Activated B cell treated with CpG ODN at 0.5 μM for 24 hours (primary cell): ENCODE data around the gene HS1BP3. TPM values are rescaled to one million over a fixed set of nuclear protein-coding genes. Genes with fewer than 3 reads are reported as not detected.

ENCODE experiments used
- ATAC-seq: fragments of 200-7000 bp; cut with Tn5 transposase; one replicate; pipeline ENCODE4 v1.10.0; 2021; ENCODE audit warnings: low read depth, mild to moderate bottlenecking, moderate library complexity
- CTCF ChIA-PET: fragments of 350-600 bp; sonication (Branson Sonifier 250); formaldehyde crosslinking; loops from one replicate; lab custom pipeline; 2021; ENCODE audit warnings: antibody characterized with exemption; lab: Charles Lee
- POLR2A ChIA-PET: fragments of 350-600 bp; sonication (Branson Sonifier 250); formaldehyde crosslinking; loops from one replicate; lab custom pipeline; 2021; ENCODE audit warnings: antibody characterized with exemption; lab: Charles Lee
- DNase-seq: peaks from one replicate; pipeline ENCODE4 v3.0.0; 2022
- H3K27ac Mint-ChIP-seq: one replicate; pipeline ENCODE4 v1.8.0; 2020; ENCODE audit warnings: mixed read lengths
- H3K27me3 Mint-ChIP-seq: one replicate; pipeline ENCODE4 v1.8.0; 2021; ENCODE audit warnings: mixed read lengths
- H3K36me3 Mint-ChIP-seq: one replicate; pipeline ENCODE4 v1.8.0; 2021; ENCODE audit warnings: low read depth, mixed read lengths
- H3K4me1 Mint-ChIP-seq: one replicate; pipeline ENCODE4 v1.8.0; 2021; ENCODE audit warnings: mixed read lengths
- H3K4me3 Mint-ChIP-seq: one replicate; pipeline ENCODE4 v1.8.0; 2020; ENCODE audit warnings: mild to moderate bottlenecking, mixed read lengths
- H3K9me3 Mint-ChIP-seq: one replicate; pipeline ENCODE4 v1.8.0; 2020; ENCODE audit warnings: mixed read lengths
- intact Hi-C: fragments of 100-400 bp; cut with micrococcal nuclease; formaldehyde crosslinking; loops from one replicate; pipeline ENCODE4 v1.15.1; 2024
- total RNA-seq: library from RNA; stranded (reverse); gene quantifications from 2 replicates; pipeline ENCODE4 v1.2.3, GENCODE V29; 2022
- TF ChIP-seq, protein P1 (sequence below): fragments of 200-600 bp; IDR thresholded peaks from one replicate; pipeline ENCODE4 v1.8.0; 2022; ENCODE audit warnings: antibody characterized with exemption, mild to moderate bottlenecking

The HS1BP3 gene
- total RNA-seq, 1 donor from 2014 or later, result 13.1 TPM

DNA sequence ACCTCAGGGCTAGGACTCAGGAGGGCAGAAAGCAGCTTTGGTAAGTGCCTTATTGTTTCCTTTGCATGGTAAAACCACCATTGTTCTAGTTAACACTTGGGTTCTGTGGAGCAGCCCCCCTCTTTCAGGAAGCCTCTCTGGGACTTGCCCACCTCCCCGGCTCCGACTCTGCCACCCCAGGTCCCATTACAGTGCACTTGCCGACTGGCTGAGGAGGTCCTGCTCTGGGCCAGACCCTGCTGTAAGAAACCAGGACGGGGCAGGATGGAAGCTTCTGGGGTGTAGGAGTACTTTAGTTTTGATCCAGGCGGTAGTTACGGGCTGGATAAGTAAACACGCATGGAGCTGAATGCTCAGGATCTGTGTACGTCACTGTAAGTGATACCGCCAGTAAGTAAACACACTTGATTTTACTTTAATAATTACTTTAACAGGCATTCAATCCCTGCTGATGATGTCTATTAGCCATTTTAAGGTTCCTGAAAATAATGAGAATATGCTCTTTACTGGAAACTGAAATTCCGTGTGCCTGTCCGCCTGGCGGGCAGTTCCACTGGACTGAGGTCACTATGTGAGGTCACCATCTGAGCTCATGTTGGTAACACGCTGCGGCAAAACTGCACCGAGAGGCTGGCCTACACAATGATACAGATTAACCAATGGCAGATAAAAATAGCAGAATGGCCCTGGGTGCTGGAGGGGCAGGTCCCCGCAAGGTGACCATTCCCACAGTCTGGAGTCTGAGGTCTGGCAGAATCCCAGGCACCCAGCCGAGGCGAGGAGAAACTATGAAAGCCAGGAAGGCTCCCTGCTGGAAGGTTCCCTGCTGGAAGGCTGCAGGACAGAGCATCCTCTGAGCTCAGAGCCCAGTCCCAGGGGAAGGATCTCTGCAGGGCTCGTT is 25.2 kb downstream of the HS1BP3 start:
- Mint-ChIP-seq H3K36me3 (peaks cover 43% of the 10 kb centered on the region), H3K27me3 (no peaks in the 10 kb centered on the region), H3K4me1 (no peaks in the 10 kb centered on the region), H3K9me3 (no peaks in the 10 kb centered on the region), H3K4me3 (no peak overlapping the region), H3K27ac (no peak overlapping the region)
- intact Hi-C loops, result no loop called here
- DNase-seq (no peak), ATAC-seq (no peak)
- ChIA-PET CTCF (interaction anchor here (1.7 kb wide), 1 partner anchor 16 kb away, joined by 6 read pairs; no protein-coding TSS in a partner anchor), POLR2A (no interaction called here)
- TF ChIP-seq, protein P1, sequence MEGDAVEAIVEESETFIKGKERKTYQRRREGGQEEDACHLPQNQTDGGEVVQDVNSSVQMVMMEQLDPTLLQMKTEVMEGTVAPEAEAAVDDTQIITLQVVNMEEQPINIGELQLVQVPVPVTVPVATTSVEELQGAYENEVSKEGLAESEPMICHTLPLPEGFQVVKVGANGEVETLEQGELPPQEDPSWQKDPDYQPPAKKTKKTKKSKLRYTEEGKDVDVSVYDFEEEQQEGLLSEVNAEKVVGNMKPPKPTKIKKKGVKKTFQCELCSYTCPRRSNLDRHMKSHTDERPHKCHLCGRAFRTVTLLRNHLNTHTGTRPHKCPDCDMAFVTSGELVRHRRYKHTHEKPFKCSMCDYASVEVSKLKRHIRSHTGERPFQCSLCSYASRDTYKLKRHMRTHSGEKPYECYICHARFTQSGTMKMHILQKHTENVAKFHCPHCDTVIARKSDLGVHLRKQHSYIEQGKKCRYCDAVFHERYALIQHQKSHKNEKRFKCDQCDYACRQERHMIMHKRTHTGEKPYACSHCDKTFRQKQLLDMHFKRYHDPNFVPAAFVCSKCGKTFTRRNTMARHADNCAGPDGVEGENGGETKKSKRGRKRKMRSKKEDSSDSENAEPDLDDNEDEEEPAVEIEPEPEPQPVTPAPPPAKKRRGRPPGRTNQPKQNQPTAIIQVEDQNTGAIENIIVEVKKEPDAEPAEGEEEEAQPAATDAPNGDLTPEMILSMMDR, result no peak

- no peaks in the 10 kb centered on the region for H3K4me1 Mint-ChIP-seq
- ChIA-PET POLR2A (no interaction called here), CTCF (no interaction called here)
- H3K9me3 Mint-ChIP-seq, result no peaks in the 10 kb centered on the region
- intact Hi-C loops, result no loop called here
- H3K36me3 Mint-ChIP-seq, result peaks cover 47% of the 10 kb centered on the region
- no peak overlapping the region for H3K27ac Mint-ChIP-seq
- H3K4me3 Mint-ChIP-seq, result no peak overlapping the region
- no peak for DNase-seq
- H3K27me3 Mint-ChIP-seq, result no peaks in the 10 kb centered on the region
- TF ChIP-seq, protein P1, result no peak
- ATAC-seq, result no peak
Measured at GRCh38 chr2:20624884-20625485, 25.9 kb downstream of the HS1BP3 start.

DNA sequence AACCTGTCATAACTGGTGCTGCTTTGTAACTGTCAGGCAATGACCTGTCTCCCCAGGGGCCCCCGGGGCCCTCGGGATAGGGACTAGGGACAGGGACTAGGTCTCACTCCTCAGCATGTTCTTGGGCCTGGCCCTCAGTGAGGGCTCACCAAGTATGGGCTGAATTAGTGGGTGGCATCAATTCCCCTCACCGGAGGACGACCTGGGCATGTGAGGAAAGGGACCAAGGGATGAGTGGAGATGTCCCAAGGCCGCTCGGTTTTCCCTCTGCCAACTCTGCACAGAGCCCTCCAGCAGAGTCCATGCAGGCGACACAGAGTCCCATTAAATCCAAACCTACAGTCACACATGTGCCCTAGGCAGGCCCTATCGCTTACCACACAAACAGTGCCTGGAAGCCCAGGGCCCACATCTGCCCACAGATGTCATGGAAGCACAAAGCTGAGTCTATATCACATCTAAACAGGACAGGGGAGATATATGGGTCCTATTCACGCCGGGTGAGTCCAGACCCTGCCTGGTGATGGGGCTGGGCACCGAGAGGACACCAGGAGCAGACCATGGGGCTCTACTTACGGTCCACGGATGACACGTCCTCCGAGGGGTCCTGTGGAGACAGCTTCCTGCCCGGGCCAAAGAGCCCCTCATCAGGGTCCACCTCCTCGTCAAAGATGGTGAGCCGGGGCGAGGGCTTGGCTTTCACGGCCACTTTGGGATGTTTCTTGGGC is 26.6 kb downstream of the HS1BP3 start:
- H3K36me3 Mint-ChIP-seq, result peaks cover 50% of the 10 kb centered on the region
- CTCF ChIA-PET, result no interaction called here
- POLR2A ChIA-PET, result no interaction called here
- no peaks in the 10 kb centered on the region for H3K27me3 Mint-ChIP-seq
- TF ChIP-seq, protein P1, result no peak
- intact Hi-C loops, result no loop called here
- H3K4me1 Mint-ChIP-seq, result no peaks in the 10 kb centered on the region
- no peak overlapping the region for H3K27ac Mint-ChIP-seq
- ATAC-seq (no peak), DNase-seq (no peak)
- no peaks in the 10 kb centered on the region for H3K9me3 Mint-ChIP-seq
- no peak overlapping the region for H3K4me3 Mint-ChIP-seq

DNA sequence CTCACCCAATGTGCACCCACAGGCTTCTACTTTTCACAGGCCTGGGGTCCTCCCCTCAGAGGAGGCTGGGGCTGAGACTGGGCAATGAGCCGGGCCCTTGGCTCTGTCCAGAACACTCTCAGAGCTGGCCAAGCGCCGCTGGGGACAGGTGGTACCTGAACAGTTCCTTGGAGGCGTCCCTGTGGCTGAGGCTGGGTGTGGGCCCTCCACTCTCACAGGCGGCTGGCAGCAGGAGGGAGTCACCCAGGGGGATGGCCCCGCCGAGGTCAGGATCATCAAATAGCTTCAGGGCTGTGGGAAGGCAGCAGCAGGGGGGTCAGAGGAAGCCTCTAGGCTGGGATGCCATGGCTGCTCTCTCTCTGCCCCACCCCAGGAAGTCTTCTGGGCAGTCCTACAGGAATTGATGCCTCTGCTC is 27.1 kb downstream of the HS1BP3 start:
- TF ChIP-seq, protein P1, result no peak
- no peak overlapping the region for H3K27ac Mint-ChIP-seq
- ChIA-PET POLR2A (no interaction called here), CTCF (no interaction called here)
- no peaks in the 10 kb centered on the region for H3K27me3 Mint-ChIP-seq
- intact Hi-C loops, result no loop called here
- no peak overlapping the region for H3K4me3 Mint-ChIP-seq
- no peaks in the 10 kb centered on the region for H3K9me3 Mint-ChIP-seq
- no peak for ATAC-seq
- H3K36me3 Mint-ChIP-seq, result peaks cover 51% of the 10 kb centered on the region
- DNase-seq, result no peak
- H3K4me1 Mint-ChIP-seq, result no peaks in the 10 kb centered on the region

- Mint-ChIP-seq H3K27ac (no peak overlapping the region), H3K27me3 (no peaks in the 10 kb centered on the region), H3K36me3 (peaks cover 52% of the 10 kb centered on the region), H3K9me3 (no peaks in the 10 kb centered on the region), H3K4me3 (no peak overlapping the region), H3K4me1 (no peaks in the 10 kb centered on the region)
- intact Hi-C loops, result no loop called here
- TF ChIP-seq, protein P1, result no peak
- DNase-seq (no peak), ATAC-seq (no peak)
- POLR2A ChIA-PET, result no interaction called here
- CTCF ChIA-PET, result no interaction called here
Measured at GRCh38 chr2:20623241-20623640, 27.7 kb downstream of the HS1BP3 start.
